Measurements from ENCODE around the gene LATS2.
"Not testable (repeated sequence)": the region's sequence is repeated elsewhere in the genome, so short reads cannot be mapped to it uniquely, and the experiment has no call there.

The LATS2 gene

GRCh38 chr13:20953245-20953931, 108.0 kb downstream of the LATS2 start:
- no peak for DNase-seq

DNA sequence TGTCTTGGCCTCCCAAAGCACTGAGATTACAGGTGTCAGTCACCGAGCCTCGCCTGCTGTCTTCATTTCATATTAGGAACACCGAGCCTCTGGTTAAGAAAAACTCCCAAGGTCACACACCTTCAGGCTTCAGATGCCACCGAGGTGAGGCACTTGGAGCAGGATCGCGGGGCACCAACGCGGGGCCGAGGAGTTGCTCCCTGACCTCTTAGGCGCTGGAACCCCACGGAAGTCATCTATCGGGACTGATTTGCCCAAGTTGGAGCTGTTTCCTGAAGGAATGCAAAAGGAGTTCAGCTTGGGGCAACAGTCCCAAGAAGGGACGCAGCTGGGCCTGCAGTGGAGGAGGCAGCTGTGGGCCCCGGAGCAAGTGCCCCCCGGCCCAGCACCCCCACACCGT, 108.5 kb downstream of the LATS2 start:
- no peak for DNase-seq

DNA sequence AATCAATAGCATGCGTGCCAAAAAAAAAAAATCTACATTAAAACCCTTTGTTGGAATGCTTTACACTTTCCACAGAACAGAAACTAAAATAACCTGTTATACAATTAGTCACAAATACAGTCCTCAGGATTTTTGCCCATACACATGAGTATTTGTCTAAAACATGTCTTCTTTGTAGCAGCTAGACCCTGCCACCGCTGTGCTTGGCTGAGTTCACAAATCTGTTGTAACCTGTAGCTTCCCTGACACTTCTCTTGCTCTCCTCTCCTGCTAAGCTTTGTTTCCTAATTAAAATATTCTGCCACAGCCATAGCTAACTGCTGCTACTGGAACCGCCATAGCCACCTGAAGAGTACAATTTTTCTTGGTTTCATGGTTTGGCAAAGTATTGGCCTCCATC, 113.4 kb downstream of the LATS2 start:
- DNase-seq = not testable (repeated sequence)

- no peak for DNase-seq
Measured at GRCh38 chr13:20945952-20946383, 115.4 kb downstream of the LATS2 start.

- no peak for DNase-seq
Measured at GRCh38 chr13:20942938-20943559, 118.3 kb downstream of the LATS2 start.

DNA sequence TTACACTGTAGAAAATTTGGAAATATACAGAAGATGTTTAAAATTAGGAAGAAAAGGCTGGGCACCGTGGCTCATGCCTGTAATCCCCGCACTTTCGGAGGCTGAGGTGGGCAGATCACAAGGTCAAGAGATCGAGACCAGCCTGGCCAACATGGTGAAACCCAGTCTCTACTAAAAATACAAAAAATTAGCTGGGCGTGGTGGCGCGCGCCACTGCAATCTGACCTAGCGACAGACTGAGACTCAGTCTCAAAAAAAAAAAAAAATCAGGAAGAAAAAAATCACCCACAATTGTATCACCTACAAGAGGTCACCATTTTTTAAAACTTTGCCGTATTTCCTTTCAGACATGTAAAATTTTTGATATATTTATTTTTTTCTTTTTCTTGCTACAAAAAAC, 120.9 kb downstream of the LATS2 start:
- not testable (repeated sequence) for DNase-seq

DNA sequence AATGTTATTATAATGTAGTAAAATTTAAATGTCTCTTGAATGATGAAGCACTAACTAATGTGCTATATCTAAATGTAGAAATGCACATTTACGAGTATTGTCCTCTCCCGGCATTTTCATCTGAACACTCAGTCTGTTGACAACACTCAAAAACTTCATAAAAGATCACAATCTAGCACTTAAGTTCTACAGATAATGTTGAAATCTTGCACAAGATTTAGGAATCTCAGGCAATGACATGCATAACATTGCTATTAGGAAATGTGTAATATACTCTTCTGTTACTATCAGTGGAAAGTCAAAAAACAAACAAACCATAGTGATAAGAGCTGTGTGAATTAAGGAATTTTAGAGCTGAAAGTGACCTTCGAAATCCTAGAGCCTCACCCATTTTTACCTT, 121.3 kb downstream of the LATS2 start:
- DNase-seq = no peak

DNA sequence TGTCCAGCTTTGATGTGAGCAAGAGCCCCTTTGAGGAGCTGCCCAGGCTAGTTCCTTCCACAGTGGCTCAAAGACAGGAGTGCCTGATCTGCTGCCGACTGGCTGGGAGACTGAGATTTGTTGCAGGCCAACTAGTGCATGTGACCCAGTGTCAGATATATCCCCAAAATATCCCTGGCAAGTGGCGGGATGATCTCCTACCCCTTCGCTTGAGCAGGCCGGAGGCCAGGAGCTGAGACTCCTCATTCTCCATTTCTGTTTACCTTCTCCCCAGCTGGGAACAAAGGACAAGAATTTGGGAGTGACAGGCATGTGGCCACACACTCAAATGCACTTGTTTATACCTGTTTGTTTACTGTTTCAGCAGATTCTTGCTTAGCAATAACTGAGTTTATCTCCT, 121.7 kb downstream of the LATS2 start:
- no peak for DNase-seq

DNA sequence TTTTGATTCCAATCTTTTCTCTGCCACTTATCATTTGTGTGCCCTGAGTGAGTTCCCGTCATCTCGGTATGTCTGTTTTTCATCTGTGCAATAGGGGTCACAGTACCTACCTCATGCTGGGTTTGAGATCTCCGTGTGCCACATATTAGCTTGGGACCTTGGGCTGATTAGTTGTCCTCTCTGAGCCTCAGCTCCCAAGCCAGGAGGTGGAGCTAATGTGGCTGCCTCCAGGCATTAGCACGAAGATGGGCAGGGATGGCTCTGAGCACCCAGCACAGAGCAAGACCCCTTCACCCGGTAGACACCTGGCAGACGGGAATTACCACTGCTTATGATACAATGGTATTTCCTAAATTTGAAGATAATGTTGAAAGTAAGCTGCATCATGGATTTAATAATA, 123.1 kb downstream of the LATS2 start:
- DNase-seq = no peak

DNA sequence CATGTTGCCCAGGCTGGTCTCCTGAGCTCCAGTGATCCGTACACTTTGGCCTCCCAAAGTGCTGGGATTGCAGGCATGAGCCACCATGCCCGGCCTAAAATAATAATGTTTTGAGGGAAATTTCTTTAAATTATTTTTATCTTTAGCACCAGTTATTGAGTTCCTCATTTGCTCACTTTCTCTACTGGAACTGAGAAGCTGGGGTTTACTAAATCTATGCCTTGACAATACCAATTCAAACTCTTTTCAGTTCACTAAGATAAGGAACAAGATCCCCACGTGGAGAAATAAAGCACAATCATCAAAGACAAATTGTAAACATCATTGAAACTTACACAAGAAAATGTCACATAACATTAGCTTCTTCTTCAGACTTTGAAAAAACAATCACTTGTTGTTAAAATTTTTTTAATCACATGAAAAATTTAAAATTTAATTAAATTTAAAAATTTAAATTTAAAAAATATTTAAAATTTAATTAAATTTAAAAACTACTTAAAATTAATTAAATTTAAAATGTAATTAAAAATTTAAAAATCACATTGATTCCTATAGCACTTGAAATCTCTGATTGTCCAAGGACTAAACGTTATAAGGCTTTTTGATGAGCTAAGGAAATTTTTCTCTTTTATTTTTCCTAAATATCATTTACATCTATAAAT, 133.7 kb downstream of the LATS2 start:
- no peak for DNase-seq

DNA sequence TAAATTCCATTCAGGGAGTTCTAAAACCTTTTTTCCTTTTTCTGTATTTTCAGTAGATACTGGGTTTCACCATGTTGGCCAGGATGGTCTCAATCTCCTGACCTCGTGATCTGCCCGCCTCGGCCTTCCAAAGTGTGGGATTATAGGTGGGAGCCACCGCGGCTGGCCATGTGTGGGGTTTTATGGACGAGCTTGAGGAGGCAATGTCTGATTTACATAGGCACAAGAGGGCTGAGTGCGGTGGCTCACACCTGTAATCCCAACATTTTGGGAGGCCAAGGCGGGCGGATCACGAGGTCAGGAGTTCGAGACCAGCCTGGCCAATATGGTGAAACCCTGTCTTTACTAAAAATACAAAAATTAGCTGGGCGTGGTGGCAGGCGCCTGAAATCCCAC, 136.0 kb downstream of the LATS2 start:
- not testable (repeated sequence) for DNase-seq

DNA sequence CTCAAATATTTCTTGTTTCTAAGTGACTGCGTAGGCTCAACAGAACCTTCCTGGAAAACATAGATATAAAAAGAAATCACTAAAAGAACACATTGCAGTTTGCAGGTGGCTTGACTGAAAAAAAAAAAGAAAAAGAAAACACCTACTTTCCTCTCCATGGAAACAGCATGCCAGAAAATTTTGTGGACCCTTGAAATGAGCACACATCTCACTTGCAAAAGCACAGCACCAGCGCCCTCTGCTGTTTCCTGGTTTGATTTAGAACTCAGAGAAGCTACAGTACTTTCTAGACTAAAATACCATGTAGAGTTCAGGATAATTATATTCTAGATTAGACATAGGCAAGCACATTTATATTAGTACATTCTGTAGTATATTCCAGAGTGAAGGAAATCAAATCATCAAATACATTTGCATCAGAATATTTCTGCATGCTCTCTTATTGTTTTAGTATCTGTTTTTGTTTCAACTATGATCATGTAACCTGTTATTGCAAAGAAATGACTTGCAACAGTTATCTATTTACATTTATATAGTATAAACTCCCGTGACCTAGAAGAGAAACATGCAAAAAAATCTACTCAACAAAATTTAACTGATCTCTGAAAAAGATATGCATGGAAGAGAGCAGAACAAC, 136.5 kb downstream of the LATS2 start:
- DNase-seq = peak; percentile 64 to 68

- DNase-seq = no peak
Measured at GRCh38 chr13:20923272-20923671, 138.1 kb downstream of the LATS2 start.

Data from hippocampal formation (tissue), 2 donors.